Gastrocnemius medialis (tissue), 4 donors: ENCODE measurements around the gene SHD. TPM values are rescaled to one million over a fixed set of nuclear protein-coding genes. Genes with fewer than 3 reads are reported as not detected.

Experiments
- ATAC-seq, 2 donors: fragments of 150-250 bp; one replicate each; pipeline ENCODE4 v1.9.1; 2016
- DNase-seq, 2 donors: peaks; one replicate each; pipeline ENCODE4 v3.0.0-alpha.2; 2019
- H3K27ac ChIP-seq, 4 donors: fragments of 200-600 bp; sonication (generic); 1 replicate in 1 of 4; 2 replicates in 3 of 4; pipeline ENCODE4 v1.5.1; 2016 to 2018; ENCODE audit warnings: mild to moderate bottlenecking in 2 of 4, moderate library complexity in 1 of 4
- H3K27me3 ChIP-seq, 3 donors: fragments of 200-600 bp; sonication (generic) in 2 of 3; 1 replicate in 1 of 3; 2 replicates in 2 of 3; pipeline versions ENCODE4 v1.5.1 to v1.6.0; 2016 to 2019; ENCODE audit warnings: mild to moderate bottlenecking in 1 of 3, moderate library complexity in 1 of 3
- H3K36me3 ChIP-seq, 2 donors: fragments of 200-600 bp; sonication (generic) in 1 of 2; one replicate each; pipeline ENCODE4 v1.5.1; 2017 to 2018
- H3K4me1 ChIP-seq, 2 donors: fragments of 200-600 bp; sonication (generic) in 1 of 2; one replicate each; pipeline ENCODE4 v1.5.1; 2016 to 2017; ENCODE audit warnings: mild to moderate bottlenecking in 2 of 2
- H3K4me3 ChIP-seq, 4 donors: fragments of 200-600 bp; sonication (generic) in 3 of 4; 1 replicate in 1 of 4; 2 replicates in 3 of 4; pipeline ENCODE4 v1.5.1; 2016 to 2019; ENCODE audit warnings: mild to moderate bottlenecking in 2 of 4
- H3K9me3 ChIP-seq, 3 donors: fragments of 200-600 bp; sonication (generic) in 2 of 3; 1 replicate in 1 of 3; 2 replicates in 2 of 3; pipeline ENCODE4 v1.5.1; 2016 to 2019
- POLR2A ChIP-seq, 2 donors: fragments of 450-650 bp; IDR thresholded peaks; one replicate each; pipeline ENCODE4 v1.6.1; 2017; ENCODE audit warnings: antibody characterized with exemption in 2 of 2, mild to moderate bottlenecking in 2 of 2, moderate library complexity in 2 of 2
- in situ Hi-C, 4 donors: fragments of 200-750 bp; cut with MboI; loops; one replicate each; pipeline versions ENCODE4 v1.15.0 to v1.8.0; 2017; ENCODE audit warnings: low sequenced_read_pairs in 4 of 4
- intact Hi-C: fragments of 100-400 bp; cut with DNase I; formaldehyde crosslinking; loops from one replicate; pipeline ENCODE4 v1.15.1; 2023; ENCODE audit warnings: low total_unique reads
- total RNA-seq, 4 donors: library from RNA; depleted of rRNA; stranded (reverse); fragments of >200 nt; gene quantifications; one replicate each; pipeline versions ENCODE4 v1.1.0 to v1.2.3, GENCODE V29; 2016
- TF ChIP-seq, protein P1 (sequence below), 5 experiments: fragments of 450-650 bp in 3 of 5; fragments of 200-600 bp in 2 of 5; sonication (generic) in 2 of 5; IDR thresholded peaks in 4 of 5; conservative IDR thresholded peaks in 1 of 5; 1 replicate in 4 of 5; 2 replicates in 1 of 5; pipeline ENCODE4 v1.5.1; 2016 to 2019; ENCODE audit warnings: antibody characterized with exemption in 5 of 5, mild to moderate bottlenecking in 3 of 5, moderate library complexity in 3 of 5

The SHD gene
- total RNA-seq, 4 donors from 2014 or later = 0.26 TPM; not detected in 3

DNA sequence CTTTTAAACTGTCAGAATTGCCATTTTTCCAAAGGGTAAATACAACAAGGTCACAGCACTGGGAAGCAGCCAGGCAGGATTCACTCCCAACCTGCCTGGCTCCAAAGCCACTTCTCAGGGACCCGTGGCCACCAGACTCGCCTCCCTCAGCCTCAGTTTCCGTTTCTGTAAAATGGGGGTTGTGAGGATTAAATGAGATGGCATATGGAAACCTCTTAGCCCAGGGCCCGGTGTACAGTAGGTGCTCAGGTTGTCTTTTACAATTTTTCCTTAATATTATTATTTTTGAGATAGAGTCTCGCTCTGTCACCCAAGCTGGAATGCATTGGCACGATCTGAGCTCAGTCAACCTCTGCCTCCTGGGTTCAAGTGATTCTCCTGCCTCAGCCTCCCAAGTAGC, 22.0 kb upstream of the SHD start:
- H3K27me3 ChIP-seq = no peaks in the 10 kb centered on the region
- H3K4me3 ChIP-seq = no peak overlapping the region
- ATAC-seq (no peak), DNase-seq (no peak)
- H3K9me3 ChIP-seq = no peaks in the 10 kb centered on the region
- in situ Hi-C loops = loop anchor here in 3 of 4 donors (25.0 kb wide), 3 partner anchors 155 to 380 kb away; partner anchors contain the start of genes CHAF1A (in 1 of the 3), SH3GL1 (in 1 of the 3) and TNFAIP8L1 (in 1 of the 3)
- H3K4me1 ChIP-seq = no peaks in the 10 kb centered on the region
- H3K36me3 ChIP-seq = peaks cover 8 to 88% of the 10 kb centered on the region in 2 donors
- no peak overlapping the region for H3K27ac ChIP-seq
- TF ChIP-seq POLR2A (IDR thresholded peaks at IDR 0.05) = no peak
- TF ChIP-seq, protein P1, sequence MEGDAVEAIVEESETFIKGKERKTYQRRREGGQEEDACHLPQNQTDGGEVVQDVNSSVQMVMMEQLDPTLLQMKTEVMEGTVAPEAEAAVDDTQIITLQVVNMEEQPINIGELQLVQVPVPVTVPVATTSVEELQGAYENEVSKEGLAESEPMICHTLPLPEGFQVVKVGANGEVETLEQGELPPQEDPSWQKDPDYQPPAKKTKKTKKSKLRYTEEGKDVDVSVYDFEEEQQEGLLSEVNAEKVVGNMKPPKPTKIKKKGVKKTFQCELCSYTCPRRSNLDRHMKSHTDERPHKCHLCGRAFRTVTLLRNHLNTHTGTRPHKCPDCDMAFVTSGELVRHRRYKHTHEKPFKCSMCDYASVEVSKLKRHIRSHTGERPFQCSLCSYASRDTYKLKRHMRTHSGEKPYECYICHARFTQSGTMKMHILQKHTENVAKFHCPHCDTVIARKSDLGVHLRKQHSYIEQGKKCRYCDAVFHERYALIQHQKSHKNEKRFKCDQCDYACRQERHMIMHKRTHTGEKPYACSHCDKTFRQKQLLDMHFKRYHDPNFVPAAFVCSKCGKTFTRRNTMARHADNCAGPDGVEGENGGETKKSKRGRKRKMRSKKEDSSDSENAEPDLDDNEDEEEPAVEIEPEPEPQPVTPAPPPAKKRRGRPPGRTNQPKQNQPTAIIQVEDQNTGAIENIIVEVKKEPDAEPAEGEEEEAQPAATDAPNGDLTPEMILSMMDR (IDR thresholded peaks at IDR 0.05 in 4 of 5, conservative IDR thresholded peaks at IDR 0.05 in 1 of 5) = no peak
- intact Hi-C loops = no loop called here

DNA sequence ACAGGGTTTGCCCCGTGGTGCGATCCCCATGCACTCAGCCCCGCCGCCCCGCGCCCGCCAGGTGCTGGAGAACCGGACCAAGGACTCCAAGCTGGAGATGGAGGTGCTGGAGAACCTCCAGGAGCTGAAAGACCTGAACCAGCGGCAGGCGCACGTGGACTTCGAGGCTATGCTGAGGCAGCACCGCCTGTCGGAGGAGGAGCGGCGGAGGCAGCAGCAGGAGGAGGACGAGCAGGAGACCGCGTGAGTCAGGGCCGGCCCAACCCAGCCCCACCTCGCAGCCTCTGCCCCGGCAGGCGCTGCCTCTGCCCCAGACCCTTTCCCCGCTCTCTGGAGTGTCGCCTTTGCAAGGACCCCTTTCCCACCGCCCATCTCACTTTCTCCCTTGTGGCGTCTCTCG, 20.9 kb upstream of the SHD start:
- intact Hi-C loops = no loop called here

DNA sequence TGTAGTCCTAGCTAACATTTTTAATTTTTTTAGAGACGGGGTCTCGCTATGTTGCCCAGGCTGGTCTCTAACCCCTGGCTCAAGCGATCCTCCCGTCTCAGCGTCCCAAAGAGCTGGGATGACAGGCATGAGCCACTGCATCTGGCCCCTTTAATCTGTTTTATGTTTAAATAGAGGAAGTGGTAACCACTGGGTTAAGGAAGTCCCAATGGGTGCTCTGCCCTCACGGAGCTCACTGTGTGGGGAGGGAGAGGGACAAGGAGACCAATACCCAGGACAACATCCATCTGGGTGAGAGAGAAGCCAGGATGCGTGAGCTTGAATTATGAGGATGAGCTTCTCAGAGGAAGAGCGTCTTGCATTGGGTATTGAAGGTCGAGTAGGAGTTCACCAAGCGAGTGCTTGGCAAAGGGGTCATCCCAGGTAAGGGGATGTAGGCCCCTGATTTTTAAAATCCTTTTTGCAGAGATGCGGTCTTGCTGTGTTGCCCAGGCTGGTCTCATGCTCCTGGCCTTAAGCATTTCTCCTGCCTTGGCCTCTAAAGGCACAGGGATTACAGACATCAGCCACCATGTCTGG, 18.4 kb upstream of the SHD start:
- Histone ChIP-seq H3K27ac (no peak overlapping the region), H3K36me3 (peaks cover 0 to 85% of the 10 kb centered on the region in 2 donors), H3K9me3 (no peaks in the 10 kb centered on the region), H3K4me3 (no peak overlapping the region), H3K27me3 (no peaks in the 10 kb centered on the region), H3K4me1 (no peaks in the 10 kb centered on the region)
- no peak for TF ChIP-seq POLR2A (IDR thresholded peaks at IDR 0.05)
- TF ChIP-seq, protein P1 (IDR thresholded peaks at IDR 0.05 in 4 of 5, conservative IDR thresholded peaks at IDR 0.05 in 1 of 5) = no peak
- intact Hi-C loops (no loop called here), in situ Hi-C loops (loop anchor here in 3 of 4 donors (10.0 to 25.0 kb wide), 4 partner anchors 94 to 377 kb away; partner anchors contain the start of genes CHAF1A (in 1 of the 3), SH3GL1 (in 1 of the 3) and TNFAIP8L1 (in 1 of the 3))
- ATAC-seq = no peak
- no peak for DNase-seq

More for the DNA sequence above, 20.9 kb upstream of the SHD start:
- in situ Hi-C loops = loop anchor here in 3 of 4 donors (25.0 kb wide), 3 partner anchors 154 to 379 kb away; partner anchors contain the start of genes CHAF1A (in 1 of the 3), SH3GL1 (in 1 of the 3) and TNFAIP8L1 (in 1 of the 3)
- Histone ChIP-seq H3K9me3 (no peaks in the 10 kb centered on the region), H3K4me3 (no peak overlapping the region), H3K36me3 (peaks cover 8 to 88% of the 10 kb centered on the region in 2 donors), H3K27me3 (no peaks in the 10 kb centered on the region), H3K27ac (no peak overlapping the region), H3K4me1 (no peaks in the 10 kb centered on the region)
- DNase-seq (no peak), ATAC-seq (no peak)
- TF ChIP-seq, protein P1 (IDR thresholded peaks at IDR 0.05 in 4 of 5, conservative IDR thresholded peaks at IDR 0.05 in 1 of 5) = no peak
- no peak for TF ChIP-seq POLR2A (IDR thresholded peaks at IDR 0.05)

DNA sequence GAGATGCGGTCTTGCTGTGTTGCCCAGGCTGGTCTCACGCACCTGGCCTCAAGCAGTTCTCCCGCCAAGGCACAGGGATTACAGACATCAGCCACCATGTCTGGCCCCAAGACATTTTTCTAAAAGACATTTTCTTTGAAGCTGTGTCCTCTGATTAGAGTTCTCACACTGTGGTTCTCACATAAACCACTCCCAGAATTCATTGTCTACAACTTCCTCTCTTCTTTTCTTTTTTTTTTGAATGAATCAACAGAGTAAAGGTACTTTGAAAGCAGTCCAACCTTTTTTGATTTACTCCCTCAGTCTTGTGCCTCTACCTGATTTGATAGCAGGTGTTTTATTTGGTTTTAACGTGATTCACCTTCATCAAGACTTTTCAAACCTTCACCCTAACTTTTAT, 14.3 kb upstream of the SHD start:
- H3K36me3 ChIP-seq = peaks cover 0 to 84% of the 10 kb centered on the region in 2 donors
- no peak overlapping the region for H3K27ac ChIP-seq
- no peaks in the 10 kb centered on the region for H3K27me3 ChIP-seq
- H3K9me3 ChIP-seq = no peaks in the 10 kb centered on the region
- DNase-seq = no peak
- no peaks in the 10 kb centered on the region for H3K4me1 ChIP-seq
- TF ChIP-seq POLR2A (IDR thresholded peaks at IDR 0.05) = no peak
- TF ChIP-seq, protein P1 (IDR thresholded peaks at IDR 0.05 in 4 of 5, conservative IDR thresholded peaks at IDR 0.05 in 1 of 5) = no peak
- intact Hi-C loops = loop anchor here (5.0 kb wide), 1 partner anchor 137 kb away; the partner anchor contains the start of genes CHAF1A and SH3GL1
- ATAC-seq = no peak
- no peak overlapping the region for H3K4me3 ChIP-seq
- in situ Hi-C loops = loop anchor here in 3 of 4 donors (10.0 to 25.0 kb wide), 4 partner anchors 90 to 372 kb away; partner anchors contain the start of genes CHAF1A (in 1 of the 3), SH3GL1 (in 1 of the 3) and TNFAIP8L1 (in 1 of the 3)
